Stimulated activated CD4-positive, alpha-beta T cell treated with anti-CD3 and anti-CD28 coated beads, Interleukin-12 subunit alpha, Interleukin-12 subunit beta, amount 100 ng/mL, for 48 hours (primary cell): ENCODE results near the gene WIZ.

Experiments used
- DNase-seq, 3 donors: peaks; one replicate each; pipeline ENCODE4 v3.0.0-alpha.2; 2020; ENCODE audit warnings: low read depth in 2 of 3, low spot score in 1 of 3

The WIZ gene

DNA sequence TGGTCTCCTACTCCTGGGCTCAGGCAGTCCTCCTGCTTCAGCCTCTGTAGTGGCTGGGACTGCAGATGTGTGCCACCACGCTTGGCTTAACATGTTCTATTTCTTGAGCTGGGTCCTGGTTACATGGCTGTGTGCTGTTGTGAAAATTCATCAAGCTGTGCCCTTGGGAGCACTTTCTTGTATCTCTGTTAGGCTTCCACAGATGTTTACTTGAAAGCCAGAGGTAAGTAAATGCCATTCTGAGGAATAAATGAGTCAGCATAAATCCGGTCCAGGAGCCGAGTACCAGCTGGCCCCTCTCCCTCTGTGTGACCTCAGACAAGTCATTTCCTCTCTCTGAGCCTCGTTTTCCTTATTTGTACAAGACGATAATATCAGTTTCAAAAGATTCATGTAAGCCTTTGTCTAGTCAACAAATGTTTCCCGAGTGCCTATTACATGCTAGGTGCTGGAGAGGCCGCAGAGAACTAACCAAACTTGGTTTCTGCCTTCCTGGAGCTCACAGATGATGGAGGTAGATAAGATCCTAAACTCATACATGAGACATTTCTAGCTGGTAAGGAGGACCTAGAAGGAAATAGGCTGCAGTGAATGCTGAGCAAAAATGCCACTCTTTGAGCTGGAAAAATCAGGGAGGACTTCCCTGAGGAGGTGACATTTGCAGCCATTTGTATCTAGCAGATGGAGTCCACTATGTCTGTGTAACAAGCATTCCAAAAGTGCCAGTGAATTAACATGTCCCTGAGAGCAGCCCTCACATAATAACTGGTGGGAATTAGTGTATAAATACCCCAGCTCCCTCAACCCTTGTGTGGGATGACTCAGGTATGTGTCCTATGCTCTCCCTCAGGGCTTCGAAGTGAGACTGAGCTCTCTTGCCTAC lies 17.3 kb upstream of the WIZ start:
- peak; percentile 45 to 69 (median 58) for DNase-seq

DNA sequence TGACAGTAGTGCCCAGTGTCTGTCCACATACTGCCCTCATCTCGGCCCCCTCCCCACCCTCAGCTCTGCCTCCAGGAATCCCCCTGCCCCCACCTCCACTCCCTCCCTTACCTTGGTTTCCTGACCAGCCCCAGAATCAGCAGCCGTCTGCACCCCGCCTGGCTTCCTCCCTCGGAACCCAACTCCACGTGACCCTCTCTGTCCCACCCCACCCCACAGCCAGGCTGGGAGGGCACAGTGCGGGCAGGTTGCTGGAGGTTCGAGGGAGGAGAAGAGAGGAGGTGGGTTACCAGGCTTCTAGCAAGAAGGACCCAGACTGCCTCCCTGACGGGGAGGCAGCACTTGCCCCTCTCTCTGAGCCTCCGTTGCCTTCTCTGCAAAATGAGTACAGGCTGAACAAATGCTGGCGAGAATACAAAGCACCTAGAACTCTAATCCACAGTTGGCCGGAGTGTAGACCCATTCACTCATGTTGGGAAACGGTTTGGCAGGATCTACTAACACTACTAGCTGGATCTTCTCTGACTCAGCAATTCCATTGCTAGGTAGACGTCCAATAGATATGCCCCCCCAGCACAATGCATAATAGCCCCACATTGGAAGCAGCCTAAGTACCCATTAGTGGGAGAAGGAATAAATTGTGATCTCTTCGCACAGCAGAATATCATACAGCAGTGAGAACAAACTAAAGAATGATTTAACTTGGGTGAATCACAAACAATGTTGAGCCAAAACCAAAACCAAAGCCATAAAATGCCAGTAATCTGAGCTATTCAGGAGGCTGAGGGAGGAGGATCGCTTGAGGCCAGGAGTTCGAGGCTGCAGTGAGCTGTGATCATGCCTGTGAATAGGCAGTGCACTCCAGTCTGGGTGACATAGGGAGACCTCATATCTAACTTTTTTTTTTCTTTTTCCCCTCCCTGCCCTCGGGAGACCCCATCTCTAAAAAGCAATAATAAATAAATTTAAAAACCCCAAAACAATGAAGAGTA lies 14.9 kb upstream of the WIZ start, which contains the start of gene RASAL3:
Gene RASAL3 (minus strand): TSS at position 151 of the 992 bp plus-strand sequence. CDS start 186 bp downstream, outside the sequence.
- peak in 2 of 3 donors; percentile 48 to 56 for DNase-seq

DNA sequence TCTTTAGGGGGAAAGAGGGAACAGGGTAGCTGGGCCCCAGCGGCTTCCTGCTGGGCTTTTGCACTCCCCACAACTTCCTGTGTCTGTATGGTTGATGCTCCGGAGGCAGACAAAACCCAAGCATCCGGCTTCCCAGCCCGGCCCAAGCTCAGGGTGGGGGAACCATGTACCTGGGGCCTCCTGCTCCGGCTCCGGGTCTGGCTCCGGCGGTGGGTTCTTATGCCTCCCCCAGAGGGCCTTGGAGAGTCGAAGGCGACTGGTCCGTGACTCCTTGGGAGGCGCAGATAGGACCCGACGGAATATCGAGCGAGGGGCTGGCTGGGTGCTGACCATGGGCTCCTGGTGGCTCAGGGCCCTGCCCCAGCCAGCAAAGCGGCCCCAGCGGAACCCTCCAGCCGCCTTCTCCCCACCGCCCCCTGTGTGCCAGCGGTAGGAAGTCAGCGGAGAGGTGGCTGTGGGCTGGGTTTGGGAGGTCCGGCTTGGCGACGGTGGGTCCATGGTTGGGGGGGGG lies 14.2 kb upstream of the WIZ start:
- DNase-seq: peak; percentile 66 to 67 (median 67)

- DNase-seq: no peak
Measured at GRCh38 chr19:15461694-15462093, 11.9 kb upstream of the WIZ start.

DNA sequence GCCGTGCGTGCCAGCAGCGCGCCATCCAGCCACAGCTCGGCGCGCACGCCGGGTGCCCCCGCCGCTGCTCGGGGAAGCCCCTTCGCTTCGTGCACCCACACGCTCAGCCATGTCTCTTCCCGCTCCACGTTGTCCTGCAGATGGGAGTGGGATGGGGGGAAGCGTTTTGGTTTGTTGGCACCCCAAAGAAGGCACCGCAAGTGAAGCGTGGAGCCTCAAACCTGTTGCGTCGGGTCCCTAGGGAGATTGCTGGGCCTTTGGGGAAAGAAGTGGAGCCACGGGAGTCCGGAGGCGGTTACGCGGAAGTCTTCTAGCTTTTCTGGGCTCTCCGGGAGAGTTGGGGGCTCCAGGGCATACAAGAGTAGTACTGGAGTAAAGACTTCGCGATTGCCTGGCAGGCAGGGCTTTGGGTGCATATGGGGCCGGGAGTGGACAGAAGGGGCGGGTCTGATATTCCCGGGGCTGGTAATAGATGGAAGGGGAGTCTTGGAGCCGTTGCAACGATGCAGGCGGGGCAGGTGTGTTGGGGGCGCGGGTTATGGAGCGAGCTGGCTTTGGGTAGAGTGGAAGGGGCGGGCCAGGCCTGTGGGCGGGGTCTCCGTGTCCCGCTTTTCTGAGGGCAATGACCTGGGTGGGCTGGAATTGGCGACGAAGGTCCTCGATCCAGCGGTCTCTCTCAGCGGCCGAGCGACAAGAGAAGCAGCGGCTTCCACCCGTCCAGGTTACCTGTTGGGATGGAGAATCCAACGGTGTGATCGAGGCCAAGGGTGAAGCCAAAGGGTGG lies 8.1 kb upstream of the WIZ start:
- no peak for DNase-seq

DNA sequence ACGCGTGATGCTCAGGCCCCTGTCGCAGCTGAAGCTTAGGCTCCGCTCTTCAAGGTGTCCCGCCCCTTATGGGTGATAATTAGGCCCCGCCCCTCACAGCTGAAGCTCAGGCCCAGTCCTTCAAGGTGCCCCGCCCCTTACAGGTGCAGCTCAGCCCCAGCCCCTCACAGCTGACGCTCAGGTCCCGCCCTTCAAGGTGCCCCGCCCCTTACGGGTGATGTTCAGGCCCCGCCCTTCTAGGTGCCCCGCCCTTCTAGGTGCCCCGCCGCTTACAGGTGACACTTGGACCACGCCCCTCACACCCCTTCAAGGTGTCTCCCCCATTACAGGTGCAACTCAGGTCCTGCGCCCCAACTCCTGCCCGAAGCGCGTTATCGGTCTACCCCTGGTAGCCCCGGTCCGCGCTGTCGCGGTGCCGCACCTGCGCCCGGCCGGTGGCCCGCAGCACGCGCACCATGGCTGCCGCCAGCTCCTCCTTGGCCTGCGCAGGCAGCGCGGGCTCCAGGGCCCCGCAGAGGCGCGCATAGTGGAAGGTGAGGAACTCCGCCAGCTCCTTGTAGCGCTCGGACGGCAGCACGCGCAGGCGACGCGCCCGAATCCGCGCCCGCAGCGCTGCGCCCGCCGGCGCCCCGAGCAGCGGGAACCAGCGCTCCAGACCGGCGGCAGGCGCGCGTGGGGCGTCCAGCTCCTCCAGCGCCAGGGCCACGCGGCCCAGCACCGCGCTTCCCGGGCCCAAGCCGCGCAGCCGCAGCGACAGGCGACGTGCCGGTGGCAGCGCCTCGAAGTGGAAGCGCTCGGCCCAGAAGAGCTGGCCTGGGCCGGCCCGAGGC lies 7.3 kb upstream of the WIZ start:
- no peak for DNase-seq

- no peak for DNase-seq
Measured at GRCh38 chr19:15456441-15456840, 6.7 kb upstream of the WIZ start.

- no peak for DNase-seq
Measured at GRCh38 chr19:15455996-15456395, 6.2 kb upstream of the WIZ start.

- no peak for DNase-seq
Measured at GRCh38 chr19:15453906-15454860, 4.4 kb upstream of the WIZ start.

DNA sequence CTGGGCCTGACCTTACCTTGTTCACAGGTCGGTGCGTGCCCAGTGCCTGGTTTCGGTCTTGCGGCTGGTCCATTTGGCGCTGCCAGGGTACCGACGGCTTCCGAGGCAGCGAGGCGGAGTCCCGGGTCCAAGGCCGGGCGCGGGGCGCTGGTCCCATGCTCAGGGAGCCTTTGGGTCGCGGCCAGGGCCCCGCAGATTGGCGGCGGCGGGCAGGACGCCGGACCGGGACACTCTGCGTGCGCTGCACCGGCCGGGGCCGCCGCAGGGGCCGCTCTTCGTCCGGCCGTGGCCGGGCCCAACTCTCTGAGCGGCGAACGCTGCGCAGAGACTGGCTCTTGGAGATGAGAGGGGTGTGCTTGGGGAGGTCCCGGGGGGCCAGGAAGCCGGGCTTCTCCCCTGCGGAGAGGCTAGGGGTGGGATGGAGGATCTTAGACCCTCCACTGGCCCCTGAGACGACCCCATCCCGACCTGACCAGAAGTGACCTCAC lies 3.4 kb upstream of the WIZ start:
- no peak for DNase-seq

GRCh38 chr19:15452111-15453047 lies 2.6 kb upstream of the WIZ start:
- DNase-seq: no peak

DNA sequence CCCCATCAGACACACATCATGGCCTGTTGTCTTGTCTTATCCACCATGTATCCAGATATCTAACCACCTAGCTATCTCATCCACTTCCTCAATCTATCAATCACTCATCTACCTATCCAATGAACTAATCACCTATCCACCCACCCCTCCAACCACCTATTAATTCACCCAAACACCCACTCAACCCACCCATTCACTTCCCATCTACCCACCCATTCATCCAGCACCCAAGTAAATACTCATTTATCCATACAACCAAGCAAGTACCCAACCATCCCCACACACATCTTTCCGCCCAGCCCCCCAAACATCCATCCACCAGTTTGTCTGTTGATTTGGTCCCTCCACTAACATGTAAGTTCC lies 753 bp upstream of the WIZ start:
- DNase-seq: no peak

DNA sequence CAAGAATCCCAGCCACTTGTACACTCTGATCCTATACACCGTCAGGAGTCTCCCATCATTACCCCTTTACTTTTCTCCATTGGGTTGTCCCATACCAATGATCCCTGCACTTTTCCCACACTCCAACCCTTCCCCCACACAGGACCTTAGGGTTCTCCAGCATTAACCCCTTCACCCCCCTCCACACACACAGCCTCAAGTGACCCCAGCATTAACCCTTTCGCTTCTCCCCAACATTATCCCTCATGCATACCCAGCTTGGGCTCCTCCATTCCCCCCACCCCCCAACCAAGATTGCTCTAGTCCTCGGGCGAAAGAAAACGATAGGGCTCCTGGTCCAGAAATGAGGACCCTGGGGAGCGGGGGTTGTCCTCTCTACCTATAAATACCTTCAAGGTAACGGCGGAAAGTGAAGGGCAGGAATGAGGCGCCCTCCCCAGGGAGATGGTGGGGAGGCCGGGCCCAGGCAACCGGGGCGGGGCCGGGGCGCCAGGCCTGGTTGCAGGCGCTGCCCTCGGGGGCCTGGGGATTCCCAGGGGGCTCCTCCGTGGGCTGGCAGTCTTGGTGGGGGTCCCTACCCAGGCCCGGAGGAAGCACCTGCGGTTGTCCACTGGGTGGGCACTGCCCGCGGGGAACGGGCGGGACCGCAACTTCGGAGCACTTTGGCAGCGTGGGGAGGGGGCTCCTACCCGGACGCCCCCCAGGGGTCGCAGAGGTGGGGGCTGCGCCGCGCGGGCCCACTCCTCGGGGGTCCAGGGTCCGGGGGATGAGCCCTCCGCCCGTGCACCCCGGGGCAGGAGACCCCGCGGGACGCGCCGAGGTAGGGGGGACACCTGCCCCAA lies 757 bp downstream of the WIZ start:
- DNase-seq: no peak

DNA sequence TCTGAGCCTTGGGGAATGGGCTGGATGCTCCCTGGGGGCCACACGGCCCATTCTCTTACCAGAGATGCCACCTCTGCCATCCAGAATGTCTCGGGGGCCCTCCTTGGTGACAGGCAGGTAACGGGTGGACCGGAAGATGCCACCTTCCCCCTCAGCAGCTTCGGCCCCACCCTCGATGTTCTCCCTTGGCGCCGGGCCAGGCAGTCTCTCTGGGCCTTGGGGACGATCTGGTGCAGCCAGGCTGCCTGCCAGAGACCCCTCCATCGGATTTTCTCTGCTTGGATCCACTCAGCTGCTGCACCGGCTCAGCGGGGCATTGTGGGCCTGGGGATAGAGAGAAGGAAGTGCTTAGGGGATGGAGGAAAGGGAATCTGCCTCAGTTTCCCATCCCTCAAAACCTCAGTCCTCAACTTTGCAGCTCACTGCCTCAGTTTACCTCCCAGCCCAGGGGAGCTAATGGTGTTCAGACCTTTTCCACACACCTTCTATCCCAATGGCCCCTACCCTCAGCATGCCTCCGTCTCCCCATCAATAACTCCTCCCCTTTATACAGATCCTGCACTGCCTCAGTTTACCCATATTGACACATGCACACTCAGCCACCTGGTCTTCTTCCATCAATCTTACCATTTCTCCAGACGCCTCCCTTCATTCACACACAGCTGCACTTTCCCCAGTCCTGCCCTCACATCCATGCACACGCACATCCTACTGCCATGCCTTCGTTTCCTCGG lies 1.5 kb downstream of the WIZ start:
- DNase-seq: no peak

DNA sequence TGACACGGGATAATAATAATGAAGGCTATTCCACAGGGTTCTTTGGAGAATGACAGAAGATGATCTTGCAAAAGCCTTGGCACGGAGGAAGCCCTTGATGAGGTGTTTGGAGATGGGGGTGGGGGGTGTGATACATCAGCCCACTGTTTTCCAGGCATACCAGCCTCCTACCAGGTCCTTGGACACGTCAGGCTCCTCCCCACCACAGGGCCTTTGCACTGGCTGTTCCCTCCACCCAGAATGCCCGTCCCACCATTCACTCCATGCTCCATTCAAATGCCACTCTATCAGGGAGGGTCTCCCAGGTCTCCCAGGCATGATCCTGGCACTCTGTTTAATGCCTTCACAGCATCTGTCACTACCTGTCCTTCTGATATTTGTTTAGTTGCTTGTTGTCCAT lies 2.7 kb downstream of the WIZ start:
- DNase-seq: no peak

DNA sequence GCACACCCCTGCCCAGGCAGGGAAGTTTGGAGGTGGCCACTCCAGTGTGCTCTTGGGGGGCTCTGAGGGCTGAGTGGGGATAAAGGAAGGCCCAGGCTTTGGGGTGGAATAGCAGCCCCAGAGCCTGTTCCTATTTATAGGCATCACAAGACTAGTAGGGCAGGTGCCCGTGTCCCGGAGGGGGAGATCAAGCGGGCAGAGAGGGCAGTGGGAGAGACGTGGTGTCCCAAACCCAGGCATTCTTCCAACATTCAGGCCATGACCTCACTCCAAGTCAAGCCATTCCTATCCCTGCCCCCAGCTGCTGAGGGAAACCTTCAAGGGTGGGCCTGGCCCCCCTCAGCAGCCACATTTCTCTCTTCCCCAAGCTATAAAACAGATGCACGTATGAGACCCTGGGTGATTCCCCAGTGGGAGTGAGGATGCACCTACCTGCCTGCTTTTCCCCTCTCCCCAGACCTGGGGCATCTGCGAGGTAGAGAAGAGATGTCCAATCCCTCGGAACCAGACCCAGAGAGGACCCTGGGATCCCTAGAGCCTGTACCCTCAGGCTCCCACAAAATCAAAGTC lies 3.9 kb downstream of the WIZ start:
- no peak for DNase-seq
